HUES6 (cell line): ENCODE measurements around the gene RNPEP.

ENCODE experiments used
- H3K27ac ChIP-seq: 2 replicates; pipeline ENCODE4 v1.7.0; 2013; ENCODE audit warnings: low read depth, mild to moderate bottlenecking, low read length, inconsistent platforms
- H3K27me3 ChIP-seq: 2 replicates; pipeline ENCODE4 v1.6.1; 2013; ENCODE audit warnings: low read length; ENCODE audit not compliant: control insufficient read depth, insufficient read depth
- H3K36me3 ChIP-seq: 2 replicates; pipeline ENCODE4 v1.6.1; 2013; ENCODE audit warnings: low read length; ENCODE audit not compliant: control insufficient read depth, insufficient read depth
- H3K4me1 ChIP-seq: 2 replicates; pipeline ENCODE4 v1.6.1; 2013; ENCODE audit warnings: low read length; ENCODE audit not compliant: control insufficient read depth, insufficient read depth
- H3K4me3 ChIP-seq: 2 replicates; pipeline ENCODE4 v1.5.1; 2013; ENCODE audit warnings: low read depth, low read length
- H3K9ac ChIP-seq: one replicate; pipeline ENCODE4 v1.6.1; 2013; ENCODE audit warnings: mild to moderate bottlenecking, low read length
- H3K9me3 ChIP-seq: 2 replicates; pipeline ENCODE4 v1.6.1; 2013; ENCODE audit warnings: low read depth, low read length; ENCODE audit not compliant: control insufficient read depth, insufficient read depth

Gene RNPEP

DNA sequence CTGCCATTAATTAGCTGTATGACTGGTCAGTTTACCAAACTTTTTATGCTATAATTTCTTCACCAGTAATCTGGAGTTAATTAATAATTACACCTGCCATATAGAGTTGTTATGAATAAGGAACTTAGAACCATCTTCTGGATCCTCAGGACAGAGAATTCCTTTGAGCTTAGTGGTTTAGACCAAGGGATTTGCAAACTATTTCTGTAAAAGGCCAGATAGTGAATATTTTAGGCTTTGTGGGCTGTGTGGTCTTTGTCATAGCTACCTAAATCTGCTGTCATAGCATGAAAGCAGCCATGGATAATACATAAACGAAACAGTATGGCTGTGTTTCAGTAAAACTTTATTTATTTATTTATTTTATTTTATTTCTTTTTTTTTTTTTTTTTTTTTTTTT is 18.2 kb upstream of the RNPEP start:
- no peaks in the 10 kb centered on the region for H3K9me3 ChIP-seq
- no peak overlapping the region for H3K4me3 ChIP-seq
- no peaks in the 10 kb centered on the region for H3K27me3 ChIP-seq
- no peak overlapping the region for H3K9ac ChIP-seq
- no peak overlapping the region for H3K27ac ChIP-seq
- peaks cover 81% of the 10 kb centered on the region for H3K36me3 ChIP-seq
- H3K4me1 ChIP-seq = no peaks in the 10 kb centered on the region

DNA sequence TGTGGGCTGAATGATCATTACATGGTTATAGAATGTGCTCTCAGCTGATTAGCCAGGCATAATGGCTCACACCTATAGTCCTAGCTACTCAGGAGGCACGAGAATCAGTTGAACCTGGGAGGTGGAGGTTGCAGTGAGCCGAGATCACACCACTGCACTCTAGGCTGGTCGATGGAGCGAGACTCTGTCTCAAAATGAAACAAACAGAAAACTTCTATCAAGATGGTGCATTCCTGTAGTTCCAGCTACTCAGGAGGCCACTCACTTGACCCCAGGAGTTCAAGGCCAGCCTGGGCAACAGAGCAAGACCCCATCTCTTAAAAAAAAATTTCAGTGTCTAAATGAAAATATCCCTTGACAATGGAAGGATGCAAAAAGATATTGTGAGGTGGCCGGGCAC is 16.3 kb upstream of the RNPEP start:
- Histone ChIP-seq H3K4me3 (no peak overlapping the region), H3K9ac (no peak overlapping the region), H3K36me3 (peaks cover 86% of the 10 kb centered on the region), H3K27ac (no peak overlapping the region), H3K9me3 (no peaks in the 10 kb centered on the region), H3K27me3 (no peaks in the 10 kb centered on the region), H3K4me1 (no peaks in the 10 kb centered on the region)

DNA sequence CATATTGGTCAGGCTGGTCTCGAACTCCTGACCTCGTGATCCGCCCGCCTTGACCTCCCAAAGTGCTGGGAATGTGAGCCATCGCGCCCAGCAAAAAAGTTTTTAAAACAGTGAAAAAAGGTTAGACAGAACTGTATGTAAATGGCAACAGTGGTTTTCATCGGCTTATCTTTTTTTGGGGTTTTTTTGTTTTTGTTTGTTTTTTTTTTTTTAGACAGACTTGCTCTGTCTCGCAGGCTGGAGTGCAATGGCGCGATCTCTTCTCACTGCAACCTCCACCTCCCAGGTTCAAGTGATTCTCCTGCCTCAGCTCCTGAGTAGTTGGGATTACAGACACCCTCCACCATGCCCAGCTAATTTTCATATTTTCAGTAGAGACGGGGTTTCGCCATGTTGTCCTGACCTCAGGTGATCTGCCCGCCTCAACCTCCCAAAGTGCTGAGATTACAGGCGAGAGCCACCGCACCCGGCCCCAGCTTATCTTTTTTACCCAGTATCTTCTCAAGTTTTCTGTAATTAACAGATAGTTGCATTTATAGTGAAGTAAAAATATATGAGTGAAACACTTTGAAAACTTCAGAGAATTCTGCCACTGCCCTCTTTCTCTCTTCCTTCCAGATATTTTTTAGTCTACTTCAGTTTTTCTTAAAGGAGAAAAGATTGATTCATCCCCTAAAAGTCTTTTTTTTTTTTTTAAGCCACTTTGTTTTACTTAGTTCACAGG is 14.1 kb upstream of the RNPEP start:
- H3K36me3 ChIP-seq = peaks cover 67% of the 10 kb centered on the region
- H3K9ac ChIP-seq = no peak overlapping the region
- no peak overlapping the region for H3K27ac ChIP-seq
- no peaks in the 10 kb centered on the region for H3K27me3 ChIP-seq
- no peak overlapping the region for H3K4me3 ChIP-seq
- H3K4me1 ChIP-seq = no peaks in the 10 kb centered on the region
- no peaks in the 10 kb centered on the region for H3K9me3 ChIP-seq

DNA sequence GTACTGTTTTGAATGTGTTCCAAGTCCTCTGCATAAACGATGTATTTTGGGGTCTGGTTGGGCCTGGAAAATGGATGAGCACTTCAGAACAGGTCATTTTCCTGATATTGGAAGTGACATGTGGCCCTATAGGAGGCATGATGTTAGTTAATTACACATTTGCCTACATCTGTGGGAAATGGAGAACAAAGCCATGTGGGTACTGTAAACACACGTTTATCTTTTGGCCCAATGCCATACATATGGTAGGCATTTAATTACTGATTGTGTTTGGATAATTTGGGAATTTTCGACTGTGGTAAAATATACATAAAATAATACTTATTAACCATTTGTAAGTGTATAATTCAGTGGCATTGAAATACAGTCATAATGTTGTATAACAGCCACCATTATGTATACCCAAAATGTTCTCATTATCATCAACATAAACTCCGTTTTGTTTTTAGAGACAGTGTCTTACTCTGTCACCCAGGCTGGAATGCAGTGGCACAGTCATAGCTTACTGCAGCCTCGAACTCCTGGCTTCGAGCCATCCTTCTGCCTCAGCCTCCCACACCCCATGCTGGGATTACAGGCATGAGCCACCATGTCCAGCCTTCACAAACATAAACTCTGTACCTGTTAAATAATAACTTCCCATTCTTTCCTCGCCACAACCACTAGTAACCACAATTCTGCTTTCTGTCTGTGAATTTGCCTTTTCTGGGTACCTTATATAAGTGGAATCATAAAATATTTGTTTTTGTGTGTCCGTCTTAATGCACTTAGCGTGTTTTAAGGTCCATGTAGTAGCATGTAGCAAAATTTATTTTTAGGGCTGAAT is 11.9 kb upstream of the RNPEP start:
- Histone ChIP-seq H3K4me1 (no peaks in the 10 kb centered on the region), H3K36me3 (peaks cover 50% of the 10 kb centered on the region), H3K4me3 (no peak overlapping the region), H3K27me3 (no peaks in the 10 kb centered on the region), H3K9me3 (no peaks in the 10 kb centered on the region), H3K27ac (no peak overlapping the region), H3K9ac (no peak overlapping the region)

DNA sequence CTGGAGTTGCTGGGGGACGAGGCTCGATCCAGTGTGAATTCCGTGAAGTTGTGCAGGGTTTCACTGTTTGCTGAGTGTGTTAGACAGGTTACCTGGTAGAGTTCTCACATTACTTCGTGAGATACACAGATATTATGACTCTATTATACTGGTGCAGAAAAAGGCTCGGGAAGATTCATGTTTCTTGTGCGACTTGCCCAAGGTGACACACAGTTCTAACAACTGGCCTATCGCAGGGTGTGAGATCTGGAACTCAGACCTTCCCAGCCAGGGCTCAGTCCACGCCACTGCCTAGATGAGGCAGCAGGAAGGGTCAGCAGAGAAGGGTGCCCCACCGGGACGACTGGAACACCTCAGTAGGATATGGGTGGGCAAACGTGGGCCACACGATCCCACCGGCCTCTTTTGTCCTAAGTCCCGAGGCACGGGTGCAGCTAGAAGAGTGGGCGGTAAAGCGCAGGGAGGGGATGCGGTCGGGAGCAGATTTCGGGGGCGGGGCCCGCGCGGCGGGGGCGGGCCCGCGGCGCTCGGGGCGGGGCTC is 296 bp upstream of the RNPEP start:
- Histone ChIP-seq H3K9me3 (no peaks in the 10 kb centered on the region), H3K9ac (peak overlapping the region; percentile 66), H3K27ac (no peak overlapping the region), H3K36me3 (no peaks in the 10 kb centered on the region), H3K4me3 (peak overlapping the region; percentile 76), H3K4me1 (peaks cover 8% of the 10 kb centered on the region; the same call in 1 of the 2 replicates), H3K27me3 (no peaks in the 10 kb centered on the region)

DNA sequence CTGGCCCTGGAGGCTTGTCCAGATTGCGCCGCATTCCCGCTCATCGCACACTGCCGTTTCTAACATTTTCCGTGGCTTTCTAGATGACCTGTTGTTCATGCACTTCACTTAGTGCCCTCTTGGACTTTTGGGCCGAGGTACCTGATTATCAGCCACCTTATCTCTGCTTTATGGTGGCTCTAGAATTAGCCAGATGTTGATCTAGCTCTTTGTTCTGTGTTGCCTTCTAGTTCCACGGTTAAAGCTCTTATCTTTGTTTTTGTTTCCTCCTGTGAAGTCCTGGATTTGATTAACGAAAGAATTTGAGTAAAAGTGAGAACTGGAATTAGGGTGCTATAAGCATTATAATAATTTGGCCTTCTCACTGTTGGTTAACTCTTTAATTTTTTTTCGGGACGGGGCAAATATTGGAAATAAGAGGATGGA is 945 bp downstream of the RNPEP start:
- Histone ChIP-seq H3K9me3 (no peaks in the 10 kb centered on the region), H3K27ac (peak overlapping the region; percentile 0; the same call in 1 of the 2 replicates), H3K9ac (peak overlapping the region; percentile 73), H3K36me3 (peaks cover under 1% of the 10 kb centered on the region), H3K4me3 (peak overlapping the region; percentile 76), H3K4me1 (peaks cover 8% of the 10 kb centered on the region; the same call in 1 of the 2 replicates), H3K27me3 (no peaks in the 10 kb centered on the region)

DNA sequence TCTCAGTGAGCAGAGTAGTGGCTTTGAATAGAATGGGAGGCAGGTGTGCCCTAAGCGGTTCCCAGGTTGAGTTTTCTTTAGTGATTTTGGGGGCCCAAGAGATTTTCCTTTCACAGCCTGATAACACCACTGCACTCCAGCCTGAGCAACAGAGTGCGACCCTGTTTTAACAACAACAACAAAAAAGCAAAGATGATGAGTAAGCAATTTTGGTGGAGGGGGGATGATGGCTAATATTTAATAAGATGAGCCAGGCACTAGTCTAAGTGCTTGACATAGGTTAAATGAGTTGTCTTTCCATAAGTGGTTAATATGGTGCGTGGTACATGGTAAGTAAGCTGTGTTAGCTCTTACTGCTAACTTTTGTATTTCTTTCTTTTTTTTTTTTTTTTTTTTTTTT is 2.0 kb downstream of the RNPEP start:
- Histone ChIP-seq H3K4me1 (peaks cover 8% of the 10 kb centered on the region; the same call in 1 of the 2 replicates), H3K27ac (no peak overlapping the region), H3K9ac (no peak overlapping the region), H3K27me3 (no peaks in the 10 kb centered on the region), H3K9me3 (no peaks in the 10 kb centered on the region), H3K4me3 (no peak overlapping the region; the same call in 1 of the 2 replicates), H3K36me3 (peaks cover 11% of the 10 kb centered on the region)

DNA sequence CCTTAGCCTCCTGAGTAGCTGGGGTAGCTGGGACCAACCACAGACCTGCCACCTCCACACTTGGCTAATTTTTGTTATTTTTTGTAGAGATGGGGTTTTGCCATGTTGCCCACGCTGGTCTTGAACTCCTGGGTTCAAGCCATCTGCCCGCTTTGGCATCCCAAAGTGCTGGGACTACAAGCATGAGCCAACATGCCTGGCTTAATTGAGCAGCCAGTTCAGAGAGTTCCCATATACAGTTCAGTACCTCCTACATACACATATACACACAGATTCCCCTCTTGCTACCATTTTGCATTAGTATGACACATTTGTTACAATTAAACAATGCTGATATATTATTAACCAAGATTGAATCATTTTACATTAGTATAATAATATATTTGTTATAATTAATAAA is 2.9 kb downstream of the RNPEP start:
- Histone ChIP-seq H3K36me3 (peaks cover 20% of the 10 kb centered on the region), H3K4me1 (peaks cover 8% of the 10 kb centered on the region; the same call in 1 of the 2 replicates), H3K27ac (no peak overlapping the region), H3K27me3 (no peaks in the 10 kb centered on the region), H3K9me3 (no peaks in the 10 kb centered on the region), H3K9ac (no peak overlapping the region), H3K4me3 (no peak overlapping the region)

DNA sequence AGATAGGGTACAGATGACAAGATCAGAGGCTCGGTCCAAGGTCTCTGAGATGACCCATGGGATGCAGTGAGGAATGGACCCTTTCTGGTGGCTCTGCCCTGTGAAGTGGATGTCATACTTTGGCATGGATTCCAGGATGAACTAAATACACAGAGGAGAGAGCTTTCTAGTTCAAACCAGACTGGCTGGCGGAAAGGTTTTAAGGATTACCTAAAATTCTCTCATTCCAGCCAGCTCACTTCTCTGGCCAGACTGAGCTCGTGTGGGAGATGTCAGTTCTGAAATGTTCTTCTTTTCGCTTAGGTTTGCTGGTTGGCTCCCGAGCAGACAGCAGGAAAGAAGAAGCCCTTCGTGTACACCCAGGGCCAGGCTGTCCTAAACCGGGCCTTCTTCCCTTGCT is 6.2 kb downstream of the RNPEP start:
- peaks cover 48% of the 10 kb centered on the region for H3K36me3 ChIP-seq
- no peak overlapping the region for H3K9ac ChIP-seq
- H3K27ac ChIP-seq = no peak overlapping the region
- H3K4me3 ChIP-seq = no peak overlapping the region
- peaks cover 6% of the 10 kb centered on the region; the same call in 1 of the 2 replicates for H3K4me1 ChIP-seq
- H3K27me3 ChIP-seq = no peaks in the 10 kb centered on the region
- no peaks in the 10 kb centered on the region for H3K9me3 ChIP-seq

DNA sequence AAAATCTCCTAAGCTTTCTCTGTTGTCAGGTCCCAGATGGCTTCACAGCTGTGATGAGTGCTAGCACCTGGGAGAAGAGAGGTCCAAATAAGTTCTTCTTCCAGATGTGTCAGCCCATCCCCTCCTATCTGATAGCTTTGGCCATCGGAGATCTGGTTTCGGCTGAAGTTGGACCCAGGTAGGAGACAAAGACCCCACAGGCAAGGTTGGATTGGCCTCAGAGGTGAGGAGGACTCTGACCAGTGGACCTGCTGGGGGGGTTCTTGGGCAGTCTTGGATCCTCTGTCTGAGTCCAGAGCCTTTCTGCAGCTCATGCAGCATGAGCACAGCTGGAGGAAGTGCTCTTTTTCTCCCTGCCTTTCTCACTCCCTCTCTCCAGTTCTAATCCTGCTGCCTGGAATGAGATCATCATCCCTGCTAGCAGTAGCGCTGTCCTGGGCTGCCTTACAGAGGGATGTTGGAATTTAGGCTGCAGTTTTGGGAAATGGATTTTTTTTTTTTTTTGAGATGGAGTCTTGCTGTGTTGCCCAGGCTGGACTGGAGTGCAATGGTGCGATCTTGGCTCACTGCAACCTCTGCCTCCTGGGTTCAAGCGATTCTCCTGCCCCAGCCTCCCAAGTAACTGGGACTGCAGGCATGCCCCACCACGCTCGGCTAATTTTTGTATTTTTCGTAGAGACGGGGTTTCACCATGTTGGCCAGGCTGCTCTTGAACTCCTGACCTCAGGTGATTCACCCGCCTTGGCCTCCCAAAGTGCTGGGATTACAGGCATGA is 7.1 kb downstream of the RNPEP start:
- peaks cover 6% of the 10 kb centered on the region; the same call in 1 of the 2 replicates for H3K4me1 ChIP-seq
- no peaks in the 10 kb centered on the region for H3K9me3 ChIP-seq
- H3K36me3 ChIP-seq = peaks cover 57% of the 10 kb centered on the region
- H3K9ac ChIP-seq = no peak overlapping the region
- H3K27me3 ChIP-seq = no peaks in the 10 kb centered on the region
- no peak overlapping the region for H3K27ac ChIP-seq
- no peak overlapping the region for H3K4me3 ChIP-seq
